GM12873 (cell line): Measurements from ENCODE around the gene SUMO3.

Source experiments
- CTCF ChIP-seq: IDR thresholded peaks from 2 replicates; pipeline ENCODE4 v1.5.1; 2012; ENCODE audit warnings: low read depth, mild to moderate bottlenecking, moderate library complexity, low read length, control low read depth; ENCODE audit not compliant: insufficient read depth; ENCODE audit errors: missing control alignments

SUMO3 gene

GRCh38 chr21:44845418-44846223 is 27.8 kb upstream of the SUMO3 start:
- peak; percentile 52 for TF ChIP-seq CTCF

- TF ChIP-seq CTCF, result no peak
These were observed 26.4 kb upstream of the SUMO3 start for GRCh38 chr21:44844256-44844655.

GRCh38 chr21:44842721-44843445 is 25.0 kb upstream of the SUMO3 start:
- TF ChIP-seq CTCF, result no peak

GRCh38 chr21:44842087-44842486 is 24.2 kb upstream of the SUMO3 start:
- no peak for TF ChIP-seq CTCF

GRCh38 chr21:44840771-44841170 is 22.9 kb upstream of the SUMO3 start:
- no peak for TF ChIP-seq CTCF

GRCh38 chr21:44838951-44839350 is 21.1 kb upstream of the SUMO3 start:
- no peak for TF ChIP-seq CTCF
